Neural cell (in vitro differentiated cells): ENCODE measurements around the gene CREB3L2.

Source experiments
- EP300 ChIP-seq: fragments of 450-650 bp; conservative IDR thresholded peaks from 2 replicates; pipeline ENCODE4 v1.6.1; 2014; ENCODE audit warnings: antibody characterized with exemption, mild to moderate bottlenecking, moderate library complexity; ENCODE audit not compliant: poor library complexity, severe bottlenecking
- EZH2 ChIP-seq: fragments of 200-600, 300-800 bp; shearing (Covaris generic), sonication (generic); IDR thresholded peaks from 2 replicates; pipeline ENCODE4 v1.6.1; 2014; ENCODE audit warnings: antibody characterized with exemption, low read length, borderline replicate concordance, mild to moderate bottlenecking; ENCODE audit not compliant: insufficient read depth, poor library complexity, severe bottlenecking
- POLR2AphosphoS5 ChIP-seq: IDR thresholded peaks from 2 replicates; pipeline ENCODE4 v1.6.1; 2012
- RAD21 ChIP-seq: fragments of 450-650 bp; conservative IDR thresholded peaks from 2 replicates; pipeline ENCODE4 v1.6.1; 2014; ENCODE audit warnings: antibody characterized with exemption, mild to moderate bottlenecking, moderate library complexity
- REST ChIP-seq: IDR thresholded peaks from 2 replicates; pipeline ENCODE4 v1.6.1; 2012; ENCODE audit warnings: borderline replicate concordance
- SMC3 ChIP-seq: fragments of 450-650 bp; conservative IDR thresholded peaks from 2 replicates; pipeline ENCODE4 v1.6.1; 2014; ENCODE audit warnings: antibody characterized with exemption, mild to moderate bottlenecking, moderate library complexity; ENCODE audit not compliant: poor library complexity
- TAF1 ChIP-seq: IDR thresholded peaks from 2 replicates; pipeline ENCODE4 v1.6.1; 2012; ENCODE audit warnings: low read depth
- TF ChIP-seq, protein P1 (sequence below): fragments of 450-650 bp; IDR thresholded peaks from 2 replicates; pipeline ENCODE4 v1.5.1; 2014; ENCODE audit warnings: antibody characterized with exemption, mild to moderate bottlenecking, moderate library complexity; ENCODE audit not compliant: poor library complexity, severe bottlenecking

DNA sequence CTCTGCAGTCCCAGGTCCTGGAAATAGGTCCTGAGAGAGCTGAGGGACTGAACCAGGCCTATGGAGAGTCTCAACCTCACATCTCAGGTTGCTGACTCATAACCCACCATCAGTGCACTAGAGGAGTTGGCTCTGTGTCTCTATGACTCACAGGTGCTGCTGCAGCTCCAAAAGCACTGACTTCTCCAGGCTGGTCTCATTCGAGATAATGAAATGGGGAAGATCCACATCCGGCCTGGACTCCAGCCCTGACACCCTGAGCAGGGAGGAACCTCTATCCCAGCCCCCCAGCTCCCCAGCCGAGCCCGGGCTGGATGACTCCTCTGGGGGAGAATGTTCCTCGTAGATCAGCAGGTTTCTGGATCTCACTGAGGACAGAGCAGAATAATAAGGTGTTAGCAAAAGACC, 119.6 kb downstream of the CREB3L2 start:
- TF ChIP-seq, protein P1, sequence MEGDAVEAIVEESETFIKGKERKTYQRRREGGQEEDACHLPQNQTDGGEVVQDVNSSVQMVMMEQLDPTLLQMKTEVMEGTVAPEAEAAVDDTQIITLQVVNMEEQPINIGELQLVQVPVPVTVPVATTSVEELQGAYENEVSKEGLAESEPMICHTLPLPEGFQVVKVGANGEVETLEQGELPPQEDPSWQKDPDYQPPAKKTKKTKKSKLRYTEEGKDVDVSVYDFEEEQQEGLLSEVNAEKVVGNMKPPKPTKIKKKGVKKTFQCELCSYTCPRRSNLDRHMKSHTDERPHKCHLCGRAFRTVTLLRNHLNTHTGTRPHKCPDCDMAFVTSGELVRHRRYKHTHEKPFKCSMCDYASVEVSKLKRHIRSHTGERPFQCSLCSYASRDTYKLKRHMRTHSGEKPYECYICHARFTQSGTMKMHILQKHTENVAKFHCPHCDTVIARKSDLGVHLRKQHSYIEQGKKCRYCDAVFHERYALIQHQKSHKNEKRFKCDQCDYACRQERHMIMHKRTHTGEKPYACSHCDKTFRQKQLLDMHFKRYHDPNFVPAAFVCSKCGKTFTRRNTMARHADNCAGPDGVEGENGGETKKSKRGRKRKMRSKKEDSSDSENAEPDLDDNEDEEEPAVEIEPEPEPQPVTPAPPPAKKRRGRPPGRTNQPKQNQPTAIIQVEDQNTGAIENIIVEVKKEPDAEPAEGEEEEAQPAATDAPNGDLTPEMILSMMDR = no peak
- TF ChIP-seq RAD21 (no peak), EP300 (no peak), POLR2AphosphoS5 (no peak), SMC3 (no peak), EZH2 (no peak), REST (no peak), TAF1 (no peak)
